ENCODE measurements around the gene CTNNA3.

DNA sequence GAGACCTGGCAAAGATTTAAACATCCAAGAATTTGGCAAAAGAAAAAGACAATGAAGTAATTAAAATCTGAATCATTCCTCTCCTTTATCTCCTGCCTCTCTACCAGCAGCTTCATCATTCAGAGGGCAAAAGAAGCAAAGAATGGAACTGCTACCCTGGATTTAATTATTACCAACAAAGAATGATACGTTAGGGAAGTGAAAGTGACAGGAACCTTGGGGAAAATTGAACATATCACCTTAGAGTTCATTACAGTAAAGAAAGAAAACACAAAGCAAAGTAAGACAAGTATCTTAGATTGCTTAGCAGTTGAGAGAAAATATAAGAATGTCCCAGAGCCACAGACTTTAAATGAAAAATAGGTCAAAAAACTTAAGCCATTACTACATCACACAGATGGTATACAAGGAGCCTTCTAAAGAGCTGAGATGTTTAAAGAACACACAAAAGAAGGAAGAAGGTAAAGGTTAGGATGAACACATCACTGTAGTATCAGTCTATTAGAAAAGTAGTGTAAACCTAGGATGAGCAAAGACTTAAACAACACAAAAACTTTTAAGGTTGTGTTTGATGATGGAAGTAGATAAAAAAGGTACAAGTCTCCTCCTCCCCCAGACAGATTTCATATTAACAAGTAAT lies 17.5 kb downstream of the CTNNA3 start:
- TF ChIP-seq, protein P1, sequence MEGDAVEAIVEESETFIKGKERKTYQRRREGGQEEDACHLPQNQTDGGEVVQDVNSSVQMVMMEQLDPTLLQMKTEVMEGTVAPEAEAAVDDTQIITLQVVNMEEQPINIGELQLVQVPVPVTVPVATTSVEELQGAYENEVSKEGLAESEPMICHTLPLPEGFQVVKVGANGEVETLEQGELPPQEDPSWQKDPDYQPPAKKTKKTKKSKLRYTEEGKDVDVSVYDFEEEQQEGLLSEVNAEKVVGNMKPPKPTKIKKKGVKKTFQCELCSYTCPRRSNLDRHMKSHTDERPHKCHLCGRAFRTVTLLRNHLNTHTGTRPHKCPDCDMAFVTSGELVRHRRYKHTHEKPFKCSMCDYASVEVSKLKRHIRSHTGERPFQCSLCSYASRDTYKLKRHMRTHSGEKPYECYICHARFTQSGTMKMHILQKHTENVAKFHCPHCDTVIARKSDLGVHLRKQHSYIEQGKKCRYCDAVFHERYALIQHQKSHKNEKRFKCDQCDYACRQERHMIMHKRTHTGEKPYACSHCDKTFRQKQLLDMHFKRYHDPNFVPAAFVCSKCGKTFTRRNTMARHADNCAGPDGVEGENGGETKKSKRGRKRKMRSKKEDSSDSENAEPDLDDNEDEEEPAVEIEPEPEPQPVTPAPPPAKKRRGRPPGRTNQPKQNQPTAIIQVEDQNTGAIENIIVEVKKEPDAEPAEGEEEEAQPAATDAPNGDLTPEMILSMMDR (IDR thresholded peaks at IDR 0.05): no peak
- no peak for TF ChIP-seq POLR2A (IDR thresholded peaks at IDR 0.05)

Data from uterus (tissue), 2 donors.